ENCODE measurements around the gene SOX10. TPM values are rescaled to one million over a fixed set of nuclear protein-coding genes. Genes with fewer than 3 reads are reported as not detected.

Gene SOX10
- total RNA-seq, 1 donor from 2014 or later: 179 TPM

DNA sequence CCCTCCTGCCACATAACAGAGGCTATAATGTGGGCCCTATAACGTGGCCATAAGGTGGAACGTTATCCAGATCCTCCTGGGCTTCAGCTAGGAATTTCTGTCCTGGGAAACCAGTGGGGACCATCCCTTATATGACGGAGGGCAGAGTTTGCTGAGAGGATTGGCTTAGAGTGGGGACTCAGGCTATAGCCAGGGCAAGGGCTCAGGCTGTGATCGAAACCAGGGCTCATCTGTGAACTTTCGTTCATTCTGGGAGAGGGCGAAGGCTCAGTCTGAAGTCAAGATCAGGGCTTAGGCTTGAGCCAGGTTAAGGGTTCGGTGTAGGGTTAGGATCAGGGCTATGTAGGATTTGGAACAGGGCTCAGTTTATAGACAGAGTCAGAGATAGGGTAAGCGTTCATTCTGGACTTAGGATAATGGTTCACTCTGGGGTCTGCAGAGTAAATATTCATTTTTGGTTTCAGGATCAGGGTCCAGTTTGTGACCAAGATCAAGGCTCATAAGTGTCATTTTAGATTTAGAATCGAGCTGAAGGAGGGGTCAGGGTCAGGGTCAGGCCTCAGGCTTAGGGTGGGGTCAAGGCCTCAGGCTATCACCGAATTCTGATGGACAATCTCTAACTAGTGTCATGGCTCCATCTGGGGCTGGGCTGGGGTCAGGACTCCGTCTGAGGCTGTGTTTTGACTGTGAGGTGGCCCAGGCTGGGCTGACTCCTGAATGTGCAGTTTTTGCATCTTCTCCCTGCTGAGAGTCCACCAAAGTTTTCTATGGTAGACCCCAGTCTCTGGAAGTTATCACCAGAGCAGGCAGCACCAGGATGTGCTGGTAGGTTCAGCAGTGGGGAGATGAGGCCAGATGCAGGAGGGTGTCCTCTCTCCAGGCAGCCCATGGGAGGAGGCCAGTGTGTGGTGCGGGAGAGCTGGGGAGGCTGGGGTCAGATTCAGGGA, 33.9 kb upstream of the SOX10 start:
- intact Hi-C loops (cut with DNase I): no loop called here
- no peak for DNase-seq (ENCODE audit: low spot score)
- no peak for ATAC-seq

DNA sequence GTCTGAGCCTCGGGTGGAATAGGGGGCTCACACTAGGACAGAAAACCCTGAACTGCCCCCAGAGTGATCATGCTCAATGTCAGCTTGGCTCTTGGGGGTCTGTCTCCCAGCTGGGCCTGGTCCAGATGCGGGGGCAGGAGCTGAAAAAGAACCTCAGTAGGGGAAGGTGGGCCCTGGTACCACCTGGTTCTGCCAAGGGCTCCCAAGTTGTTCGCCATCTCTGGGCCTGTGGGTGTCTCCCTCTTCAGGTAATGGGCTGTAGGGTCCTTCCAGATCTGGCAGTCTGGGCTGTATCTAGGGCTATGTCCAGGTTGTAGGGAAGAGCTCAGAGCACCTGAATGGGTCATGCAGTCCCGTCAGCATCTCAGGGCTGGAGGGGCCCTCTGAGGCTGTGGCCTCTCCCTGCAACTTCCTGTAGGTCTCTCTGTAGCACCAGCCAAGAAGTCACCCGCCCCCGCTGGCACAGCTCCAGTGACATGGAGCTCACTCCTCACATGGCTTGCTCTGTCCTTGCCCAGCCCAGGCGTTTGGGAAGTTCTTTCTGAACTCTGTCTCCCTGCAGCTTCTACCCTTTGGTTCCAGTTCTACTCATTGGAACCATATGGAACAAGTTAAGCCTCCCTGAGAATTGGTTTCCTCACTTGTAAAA, 33.0 kb upstream of the SOX10 start:
- peak; percentile 93 for DNase-seq (ENCODE audit: low spot score)
- peak; percentile 82 for ATAC-seq
- intact Hi-C loops (cut with DNase I): no loop called here

DNA sequence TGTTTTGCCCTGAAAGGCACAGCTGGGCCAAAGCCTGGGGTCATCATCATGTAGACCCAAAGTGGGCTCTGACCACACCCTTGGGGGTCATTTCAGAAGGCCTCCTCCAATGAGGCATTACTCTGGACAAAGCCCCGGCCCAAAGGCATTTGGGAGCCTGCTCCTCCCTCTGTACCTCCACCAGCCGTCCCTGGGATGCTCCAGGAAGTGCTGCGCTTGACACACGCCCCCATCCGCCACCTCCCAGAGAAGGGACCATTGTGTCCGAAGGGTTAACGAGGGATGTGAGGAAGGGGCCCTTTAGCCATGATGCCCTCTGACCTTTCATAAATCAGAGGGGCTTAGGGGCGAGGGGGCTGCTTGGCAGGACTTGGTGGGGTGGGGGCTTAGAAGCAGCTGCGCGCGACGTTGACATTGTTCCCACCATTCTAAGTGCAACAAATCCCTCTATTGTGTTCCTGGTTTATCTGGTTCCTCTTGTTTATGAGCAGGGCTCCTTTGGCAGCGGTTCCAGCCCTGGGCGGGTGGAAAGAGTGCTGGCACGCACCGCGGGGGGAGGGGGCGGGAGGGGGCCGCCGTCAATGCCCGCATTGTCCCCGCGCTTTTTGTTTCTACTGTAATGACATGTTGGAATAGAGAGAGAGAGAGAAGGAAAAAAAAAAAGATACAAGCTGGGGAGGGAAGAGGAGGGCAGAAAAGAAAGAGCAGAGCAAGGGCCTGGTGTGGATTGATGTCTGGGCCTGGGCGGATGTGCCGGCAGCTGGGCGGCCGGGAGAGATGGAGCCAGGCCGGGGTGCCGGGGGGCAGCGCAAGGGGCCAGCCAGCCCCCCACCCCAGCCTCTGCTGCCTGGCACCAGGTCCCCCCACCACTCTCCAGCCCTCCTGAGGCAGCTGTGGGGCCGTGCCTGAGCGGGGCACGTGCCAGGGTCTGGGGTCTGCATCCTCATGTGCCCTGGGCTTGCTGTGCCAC, 32.1 kb upstream of the SOX10 start:
- peak; percentile 77 for ATAC-seq
- peak; percentile 89 for DNase-seq (ENCODE audit: low spot score)
- intact Hi-C loops (cut with DNase I): no loop called here

DNA sequence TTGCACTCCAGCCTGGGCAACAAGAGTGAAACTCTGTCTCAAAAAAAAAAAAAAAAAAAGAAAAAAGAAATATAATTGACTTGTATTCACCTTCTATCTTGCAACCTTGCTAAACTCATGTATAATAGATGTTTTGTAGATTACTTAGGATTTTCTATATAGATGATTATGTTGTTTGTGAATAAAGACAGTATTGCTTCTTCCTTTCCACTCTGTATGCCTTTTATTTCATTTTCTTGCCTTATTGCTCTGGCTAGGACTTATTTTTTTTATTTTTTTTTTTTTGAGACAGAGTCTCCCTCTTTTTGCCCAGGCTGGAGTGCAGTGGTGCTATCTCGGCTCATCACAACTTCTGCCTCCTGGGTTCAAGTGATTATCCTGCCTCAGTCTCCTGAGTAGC, 29.7 kb upstream of the SOX10 start:
- DNase-seq (ENCODE audit: low spot score) (no peak), ATAC-seq (no peak)
- intact Hi-C loops (cut with DNase I): no loop called here

DNA sequence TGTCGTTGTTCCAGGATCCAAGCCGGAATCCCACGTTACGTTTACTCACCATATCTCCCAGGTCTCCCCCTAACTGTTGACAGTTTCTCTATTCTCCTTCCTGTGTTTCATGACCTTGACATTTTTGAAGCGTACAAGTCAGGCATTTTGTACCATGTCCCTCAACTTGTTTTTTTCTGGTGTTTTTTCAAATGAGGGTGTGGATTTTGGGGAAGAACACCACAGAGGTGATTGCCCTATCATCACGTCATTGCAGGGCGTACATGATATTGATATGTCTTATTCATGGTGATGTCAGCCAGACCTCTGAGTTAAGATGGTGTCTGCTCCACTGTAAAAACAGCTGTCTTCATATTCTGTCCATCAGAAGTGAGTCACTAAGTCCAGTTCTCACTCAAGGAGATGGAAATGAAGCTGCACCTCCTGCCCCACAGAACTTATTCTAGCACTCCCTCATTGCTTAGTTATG, 28.3 kb upstream of the SOX10 start:
- intact Hi-C loops (cut with DNase I): no loop called here
- ATAC-seq (no peak), DNase-seq (ENCODE audit: low spot score) (no peak)

DNA sequence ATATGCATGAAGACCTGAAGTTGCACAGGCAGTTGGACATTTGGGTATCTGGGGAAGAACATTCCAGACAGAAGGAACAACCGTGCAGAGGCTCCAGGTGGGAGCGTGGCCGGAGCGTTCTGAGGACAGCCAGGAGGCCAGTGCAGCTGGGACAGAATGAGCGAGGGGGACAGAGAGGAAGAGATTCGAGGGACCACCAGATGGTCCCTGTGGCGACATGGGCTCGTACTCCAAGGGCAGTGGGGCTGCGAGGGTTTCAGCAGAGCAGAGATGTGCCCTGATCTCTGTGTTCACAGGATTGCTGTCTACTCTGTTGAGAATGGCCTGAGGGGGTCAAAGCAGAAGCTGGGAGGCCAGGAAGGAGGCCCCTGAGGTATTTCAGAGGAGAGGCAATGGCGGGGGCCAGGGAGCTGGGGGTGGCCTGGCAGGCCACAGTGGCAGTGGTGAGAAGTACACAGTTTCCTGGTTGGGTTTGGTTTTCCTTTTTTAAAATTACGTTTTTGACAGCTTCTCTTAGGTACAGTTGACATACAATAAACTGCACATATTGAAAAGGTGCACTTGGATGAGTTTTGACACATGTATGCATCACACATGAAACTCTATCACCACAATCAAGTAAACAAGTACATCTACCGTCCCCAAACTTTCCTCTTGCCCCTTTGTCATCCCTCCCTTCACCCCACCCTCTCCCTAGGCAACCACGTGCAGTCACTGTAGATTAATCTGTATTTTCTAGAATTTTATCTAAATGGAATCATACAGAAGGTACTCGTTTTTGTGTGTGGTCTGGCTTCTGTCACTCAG, 24.8 kb upstream of the SOX10 start:
- ATAC-seq (no peak), DNase-seq (ENCODE audit: low spot score) (no peak)
- intact Hi-C loops (cut with DNase I): no loop called here

DNA sequence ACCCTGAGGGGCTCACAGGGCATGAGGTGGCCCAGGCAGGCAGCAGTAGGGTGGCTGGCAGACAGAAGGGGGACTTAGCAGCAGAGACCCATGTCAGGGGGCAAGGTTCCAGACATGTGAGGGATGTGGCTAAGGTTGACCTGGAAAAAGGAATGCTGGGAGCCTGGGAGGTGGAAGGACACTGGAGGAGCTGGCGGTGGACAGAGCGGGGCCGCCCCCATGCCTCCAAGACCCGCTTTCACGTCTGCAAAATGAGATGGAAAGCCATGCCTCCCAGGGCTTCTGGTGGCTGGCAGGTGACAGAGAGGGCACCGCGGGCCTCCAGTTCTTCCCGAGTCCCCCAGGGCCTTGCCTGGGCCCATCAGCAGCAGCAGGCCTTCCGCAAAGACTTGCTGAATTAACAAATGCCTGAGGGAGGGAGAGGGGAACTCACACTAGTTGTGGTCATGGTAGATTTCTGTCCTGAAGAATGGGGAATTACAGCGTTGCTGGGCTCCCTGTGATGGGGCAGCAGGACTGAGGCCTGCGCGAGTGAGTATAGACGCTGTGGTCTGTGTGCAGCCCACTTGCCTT, 23.1 kb upstream of the SOX10 start:
- intact Hi-C loops (cut with DNase I): no loop called here
- ATAC-seq (peak; percentile 39), DNase-seq (ENCODE audit: low spot score) (no peak)

DNA sequence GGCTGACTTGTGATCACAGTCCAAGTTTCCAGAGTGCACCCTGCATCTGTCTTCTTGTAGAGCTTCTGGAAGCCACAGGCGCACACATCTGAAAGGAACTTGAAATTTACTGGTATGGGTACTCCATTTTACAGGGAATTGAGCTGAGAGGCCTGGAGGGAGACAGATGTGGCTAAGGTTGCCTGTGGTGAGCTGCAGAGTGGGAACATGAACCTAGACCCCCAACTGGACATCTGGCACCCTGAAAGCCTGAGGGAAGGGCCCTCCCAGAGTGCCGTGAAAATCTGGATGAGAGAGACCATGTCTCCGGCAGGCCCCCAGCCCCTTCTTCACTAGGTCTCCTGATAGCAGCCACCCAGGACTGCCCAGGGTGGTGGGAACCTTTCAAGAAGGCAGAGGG, 22.6 kb upstream of the SOX10 start:
- DNase-seq (ENCODE audit: low spot score) (no peak), ATAC-seq (no peak)
- intact Hi-C loops (cut with DNase I): no loop called here

DNA sequence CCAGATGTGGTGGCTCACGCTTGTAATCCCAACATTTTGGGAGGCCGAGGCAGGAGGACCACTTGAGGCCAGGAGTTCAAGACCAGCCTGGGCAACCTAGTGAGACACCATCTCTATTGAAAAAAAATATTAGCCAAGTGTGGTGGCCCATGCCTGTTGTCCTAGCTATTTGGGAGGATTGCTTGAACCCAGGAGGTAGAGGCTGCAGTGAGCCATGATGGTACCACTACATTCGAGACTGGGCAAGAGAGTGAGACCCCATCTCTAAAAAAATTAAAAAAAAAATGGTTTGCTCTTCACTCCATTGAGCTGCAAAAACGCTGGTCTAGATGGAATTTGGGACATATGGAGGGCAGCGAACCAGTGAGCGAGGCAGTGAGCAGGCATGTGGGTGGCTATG, 21.6 kb upstream of the SOX10 start:
- no peak for ATAC-seq
- intact Hi-C loops (cut with DNase I): no loop called here
- DNase-seq (ENCODE audit: low spot score): no peak

DNA sequence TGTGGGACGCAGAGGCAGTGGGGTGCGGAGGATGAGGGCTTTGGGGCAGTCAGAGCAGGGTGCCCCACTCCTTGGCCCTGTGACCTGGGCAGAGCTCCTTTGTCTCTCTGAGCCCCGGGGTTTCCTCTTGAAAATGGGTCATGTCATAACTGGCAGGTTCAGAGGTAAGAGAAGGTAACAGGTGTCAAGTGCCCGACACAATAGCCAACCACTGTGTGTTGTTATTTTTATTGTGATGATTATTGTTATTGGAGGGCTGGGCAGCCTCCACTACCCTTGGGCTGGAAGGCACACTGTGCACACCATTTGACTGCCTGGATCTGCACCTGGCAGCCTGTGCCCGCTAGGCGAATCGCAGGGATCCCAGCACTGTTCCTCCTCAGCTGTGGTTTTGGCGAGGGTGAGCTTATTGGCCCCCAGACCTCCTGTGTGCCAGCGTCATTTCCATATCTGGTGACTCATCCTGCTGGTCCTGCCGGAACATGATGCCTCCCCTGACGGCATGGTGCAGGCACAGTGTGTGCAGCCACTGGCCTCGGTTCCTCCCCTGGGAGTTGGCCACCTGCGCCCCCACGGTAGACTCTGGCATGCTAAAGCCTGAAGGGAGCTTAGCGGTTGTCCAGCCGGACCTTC, 15.4 kb upstream of the SOX10 start:
- intact Hi-C loops (cut with DNase I): no loop called here
- no peak for DNase-seq (ENCODE audit: low spot score)
- ATAC-seq: peak; percentile 38

DNA sequence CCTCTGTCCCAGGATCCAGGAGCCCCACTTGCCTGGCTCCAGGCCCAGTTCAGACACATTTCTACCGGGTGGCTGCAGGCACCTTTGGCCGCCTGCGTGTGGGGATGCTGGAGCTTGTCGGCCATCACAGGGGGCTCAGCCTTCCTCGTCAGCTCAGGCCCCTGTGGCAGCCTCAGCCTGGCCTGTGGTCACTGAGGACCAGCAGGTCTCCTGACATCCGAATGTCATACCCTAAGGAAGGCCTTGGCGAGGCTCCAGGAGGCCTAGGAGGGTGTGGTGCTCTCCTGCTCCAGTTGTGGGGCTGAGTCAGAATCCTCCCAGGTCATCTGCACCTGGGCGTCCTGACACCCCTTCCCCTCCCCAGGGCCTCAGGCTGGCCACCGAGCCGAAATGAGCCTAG, 14.9 kb upstream of the SOX10 start:
- DNase-seq (ENCODE audit: low spot score) (no peak), ATAC-seq (no peak)
- intact Hi-C loops (cut with DNase I): no loop called here

DNA sequence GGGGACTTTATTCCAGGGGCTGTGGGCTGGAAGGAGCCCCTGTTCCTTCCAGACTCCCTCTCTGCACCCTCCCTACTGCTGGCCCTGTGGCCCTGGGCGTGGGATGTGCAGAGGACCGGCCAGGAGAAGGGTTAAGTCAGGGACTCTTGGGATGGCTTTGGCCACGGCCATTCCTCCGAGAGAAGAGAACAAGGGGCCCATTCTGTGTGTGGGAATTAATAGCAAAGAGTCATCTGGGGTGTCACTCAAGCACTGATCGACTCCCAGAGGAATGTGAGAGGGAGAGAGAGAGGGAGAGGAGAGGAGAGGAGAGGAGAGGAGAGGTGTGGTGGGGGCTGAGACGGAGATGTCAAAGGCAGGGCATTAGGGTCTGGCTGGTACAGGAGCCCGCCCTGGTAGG, 14.2 kb upstream of the SOX10 start:
- DNase-seq (ENCODE audit: low spot score): no peak
- ATAC-seq: peak; percentile 65
- intact Hi-C loops (cut with DNase I): no loop called here

DNA sequence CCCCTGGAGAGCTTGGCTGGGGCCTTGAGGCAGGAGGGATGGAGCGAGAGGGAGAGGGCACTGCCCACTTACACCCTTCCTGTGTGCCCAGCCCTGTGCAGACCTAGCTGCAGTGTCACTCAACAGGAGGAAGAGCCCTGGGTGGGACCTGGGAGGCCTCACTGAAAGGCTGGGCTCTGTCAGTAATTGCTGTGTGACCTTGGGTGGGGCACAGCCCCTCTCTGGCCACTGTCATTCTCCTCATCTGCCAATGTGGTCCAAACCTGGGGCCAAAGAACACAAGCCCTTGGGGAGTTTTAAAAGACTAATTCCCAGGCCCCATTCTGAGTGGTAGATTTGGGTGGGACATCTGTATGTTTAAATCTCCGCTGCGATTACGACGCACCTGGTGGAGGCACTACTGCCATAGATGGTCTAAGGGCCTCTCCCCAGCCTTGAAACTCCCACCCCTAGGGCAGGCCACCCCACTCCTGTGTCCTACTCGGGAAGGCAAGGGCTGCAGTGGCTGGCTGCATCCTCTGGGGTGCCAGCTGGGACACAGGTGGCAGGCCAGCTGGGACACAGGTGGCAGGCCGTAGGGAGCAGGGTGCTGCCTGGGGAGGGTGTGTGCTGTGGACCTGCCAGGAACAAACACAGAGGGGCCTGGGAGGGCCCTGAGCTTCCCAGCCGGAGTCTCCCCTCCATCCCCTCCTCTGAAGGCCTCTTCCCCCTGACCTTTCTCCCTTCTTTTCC, 12.3 kb upstream of the SOX10 start:
- ATAC-seq (no peak), DNase-seq (ENCODE audit: low spot score) (no peak)
- intact Hi-C loops (cut with DNase I): no loop called here

DNA sequence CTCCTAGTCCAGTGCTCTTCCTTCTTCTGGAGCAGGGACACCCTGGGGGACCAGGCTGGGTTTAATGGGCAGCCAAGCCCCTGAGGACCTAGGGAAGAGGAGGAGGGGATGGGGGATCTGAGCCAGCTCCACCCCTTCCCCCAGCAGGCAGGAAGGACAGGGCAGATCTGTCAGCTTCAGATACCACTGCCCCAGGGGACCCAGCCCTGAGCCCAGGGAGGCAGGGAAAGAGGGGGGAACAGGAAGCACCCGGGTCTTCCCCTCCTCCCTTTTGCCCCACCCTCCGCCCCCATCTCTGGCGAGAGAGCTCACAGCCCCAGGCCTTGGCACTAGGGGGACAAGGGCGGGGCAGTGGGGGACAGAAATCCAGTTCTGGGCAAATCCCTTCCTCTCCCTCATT, 11.7 kb upstream of the SOX10 start:
- no peak for DNase-seq (ENCODE audit: low spot score)
- intact Hi-C loops (cut with DNase I): no loop called here
- no peak for ATAC-seq

DNA sequence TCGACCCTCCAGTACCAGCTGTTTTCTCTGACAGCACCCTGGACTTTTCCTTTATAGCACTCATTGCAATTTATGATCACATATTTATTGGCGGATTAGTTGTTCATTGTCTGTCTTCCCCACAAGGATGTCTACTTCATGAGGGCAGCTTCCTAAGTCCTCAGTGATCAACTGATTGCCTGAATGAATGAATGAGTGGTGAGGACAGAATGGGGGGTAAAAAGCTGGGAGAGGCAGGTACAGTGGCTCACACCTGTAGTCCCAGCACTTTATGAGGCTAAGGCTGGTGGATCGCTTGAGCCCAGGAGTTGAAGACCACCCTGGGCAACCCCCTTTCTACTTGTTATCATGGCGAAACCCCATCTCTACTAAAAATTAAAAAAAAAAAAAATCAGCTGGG, 11.1 kb upstream of the SOX10 start:
- intact Hi-C loops (cut with DNase I): no loop called here
- DNase-seq (ENCODE audit: low spot score) (no peak), ATAC-seq (no peak)

DNA sequence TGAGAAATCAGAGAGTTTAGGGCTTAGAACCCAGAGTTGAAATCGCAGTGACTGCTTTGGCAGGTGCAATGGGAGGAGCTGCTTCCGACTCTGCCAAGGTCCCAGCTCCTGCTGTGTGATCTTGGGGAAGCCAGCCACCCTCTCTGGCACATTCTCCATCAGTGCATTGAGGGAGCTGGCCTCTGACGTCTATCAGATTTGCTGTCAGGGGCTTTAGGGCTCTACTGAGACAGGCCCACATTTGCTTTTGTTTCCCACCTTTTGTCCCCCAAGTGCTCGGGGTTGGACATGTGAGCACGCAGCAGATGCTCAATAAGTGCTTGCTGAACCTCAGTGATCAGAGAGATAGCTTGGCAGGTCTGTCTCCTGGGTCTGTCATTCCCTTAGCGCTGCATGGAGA, 10.6 kb upstream of the SOX10 start:
- ATAC-seq: no peak
- intact Hi-C loops (cut with DNase I): no loop called here
- DNase-seq (ENCODE audit: low spot score): no peak

DNA sequence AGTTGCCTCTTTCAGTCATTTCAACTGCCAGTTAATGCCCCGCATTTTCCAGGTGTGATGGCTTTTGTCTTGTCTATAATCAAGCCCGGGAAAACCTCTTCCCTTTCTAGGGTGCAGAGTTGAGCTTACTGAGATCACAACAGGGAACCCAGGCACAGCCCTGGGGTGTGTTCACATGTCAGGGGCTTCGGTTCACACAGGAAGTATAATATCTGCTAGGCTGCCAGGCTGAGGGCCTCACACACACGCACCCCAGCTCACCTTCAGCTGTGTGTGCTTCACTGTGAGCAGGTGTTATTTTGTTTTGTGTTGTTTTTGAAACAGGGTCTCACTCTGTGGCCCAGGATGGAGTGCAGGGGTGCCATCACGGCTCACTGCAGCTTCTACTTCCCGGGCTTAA, 9.7 kb upstream of the SOX10 start:
- DNase-seq (ENCODE audit: low spot score) (no peak), ATAC-seq (no peak)
- intact Hi-C loops (cut with DNase I): no loop called here
